Peyer's patch (tissue), 4 donors: ENCODE measurements around the gene PEX16. TPM values are rescaled to one million over a fixed set of nuclear protein-coding genes. Genes with fewer than 3 reads are reported as not detected.
A peak's percentile ranks its signal among the peaks of the same experiment; 100 is the strongest.

ENCODE experiments used
- DNase-seq, 3 donors: peaks; one replicate each; pipeline ENCODE4 v3.0.0-alpha.2; 2017 to 2019
- H3K27ac ChIP-seq, 4 donors: fragments of 200-600 bp; sonication (generic); one replicate each; pipeline ENCODE4 v1.5.1; 2016 to 2019
- H3K27me3 ChIP-seq, 2 donors: fragments of 200-600 bp; sonication (generic); one replicate each; pipeline ENCODE4 v1.5.1; 2019
- H3K36me3 ChIP-seq, 3 donors: fragments of 200-600 bp; sonication (generic); one replicate each; pipeline ENCODE4 v1.5.1; 2016 to 2019
- H3K4me1 ChIP-seq, 4 donors: fragments of 200-600 bp; sonication (generic); one replicate each; pipeline ENCODE4 v1.5.1; 2016 to 2019
- H3K4me3 ChIP-seq, 4 donors: fragments of 200-600 bp; sonication (generic); 1 replicate in 3 of 4; 2 replicates in 1 of 4; pipeline ENCODE4 v1.5.1; 2016 to 2019; ENCODE audit warnings: mild to moderate bottlenecking in 1 of 4
- H3K9me3 ChIP-seq, 4 donors: fragments of 200-600 bp; sonication (generic); one replicate each; pipeline ENCODE4 v1.5.1; 2016 to 2019; ENCODE audit warnings: mild to moderate bottlenecking in 1 of 4
- POLR2A ChIP-seq, 2 donors: fragments of 450-650 bp; IDR thresholded peaks; one replicate each; pipeline ENCODE4 v1.5.1; 2017; ENCODE audit warnings: antibody characterized with exemption in 2 of 2, mild to moderate bottlenecking in 2 of 2, moderate library complexity in 2 of 2
- total RNA-seq, 4 donors: library from RNA; depleted of rRNA; stranded (reverse); fragments of >200 nt; gene quantifications; one replicate each; pipeline ENCODE4 v1.1.0, GENCODE V29; 2016
- TF ChIP-seq, protein P1 (sequence below), 6 experiments: fragments of 450-650 bp in 4 of 6; fragments of 200-600 bp in 2 of 6; sonication (generic) in 1 of 6; IDR thresholded peaks; one replicate each; pipeline ENCODE4 v1.5.1; 2017 to 2019; ENCODE audit warnings: antibody characterized with exemption in 6 of 6, mild to moderate bottlenecking in 3 of 6, moderate library complexity in 1 of 6

PEX16 gene
- total RNA-seq, 4 donors from 2014 or later: 46.2 to 66.8 (median 63.0) TPM

DNA sequence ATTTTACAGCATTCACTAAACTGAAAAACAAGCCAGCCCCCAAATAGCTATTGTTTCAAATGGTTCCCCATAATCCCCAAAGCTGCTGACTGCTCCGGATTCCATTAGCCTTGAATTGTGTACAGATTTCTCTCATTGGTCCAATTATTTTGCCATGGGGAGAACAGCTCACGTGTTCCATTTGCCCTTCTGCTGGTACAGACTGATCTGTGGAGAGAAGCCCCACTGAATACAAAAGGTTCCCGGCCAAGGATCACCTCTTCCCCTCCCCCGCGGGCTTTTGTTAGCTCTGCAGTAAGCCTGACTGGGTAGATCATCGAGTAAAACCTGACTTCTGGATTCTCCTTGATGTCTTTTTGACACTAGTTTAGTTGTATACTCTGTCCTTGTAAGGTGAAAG, 41.3 kb downstream of the PEX16 start:
- Histone ChIP-seq H3K36me3 (peaks cover 0 to 94% (median 0%) of the 10 kb centered on the region in 3 donors), H3K9me3 (no peaks in the 10 kb centered on the region), H3K27me3 (no peaks in the 10 kb centered on the region), H3K4me3 (no peak overlapping the region), H3K27ac (no peak overlapping the region), H3K4me1 (peaks cover 0 to 12% (median 2%) of the 10 kb centered on the region in 4 donors)
- TF ChIP-seq, protein P1, sequence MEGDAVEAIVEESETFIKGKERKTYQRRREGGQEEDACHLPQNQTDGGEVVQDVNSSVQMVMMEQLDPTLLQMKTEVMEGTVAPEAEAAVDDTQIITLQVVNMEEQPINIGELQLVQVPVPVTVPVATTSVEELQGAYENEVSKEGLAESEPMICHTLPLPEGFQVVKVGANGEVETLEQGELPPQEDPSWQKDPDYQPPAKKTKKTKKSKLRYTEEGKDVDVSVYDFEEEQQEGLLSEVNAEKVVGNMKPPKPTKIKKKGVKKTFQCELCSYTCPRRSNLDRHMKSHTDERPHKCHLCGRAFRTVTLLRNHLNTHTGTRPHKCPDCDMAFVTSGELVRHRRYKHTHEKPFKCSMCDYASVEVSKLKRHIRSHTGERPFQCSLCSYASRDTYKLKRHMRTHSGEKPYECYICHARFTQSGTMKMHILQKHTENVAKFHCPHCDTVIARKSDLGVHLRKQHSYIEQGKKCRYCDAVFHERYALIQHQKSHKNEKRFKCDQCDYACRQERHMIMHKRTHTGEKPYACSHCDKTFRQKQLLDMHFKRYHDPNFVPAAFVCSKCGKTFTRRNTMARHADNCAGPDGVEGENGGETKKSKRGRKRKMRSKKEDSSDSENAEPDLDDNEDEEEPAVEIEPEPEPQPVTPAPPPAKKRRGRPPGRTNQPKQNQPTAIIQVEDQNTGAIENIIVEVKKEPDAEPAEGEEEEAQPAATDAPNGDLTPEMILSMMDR (IDR thresholded peaks at IDR 0.05): no peak
- TF ChIP-seq POLR2A (IDR thresholded peaks at IDR 0.05): no peak
- DNase-seq: no peak

DNA sequence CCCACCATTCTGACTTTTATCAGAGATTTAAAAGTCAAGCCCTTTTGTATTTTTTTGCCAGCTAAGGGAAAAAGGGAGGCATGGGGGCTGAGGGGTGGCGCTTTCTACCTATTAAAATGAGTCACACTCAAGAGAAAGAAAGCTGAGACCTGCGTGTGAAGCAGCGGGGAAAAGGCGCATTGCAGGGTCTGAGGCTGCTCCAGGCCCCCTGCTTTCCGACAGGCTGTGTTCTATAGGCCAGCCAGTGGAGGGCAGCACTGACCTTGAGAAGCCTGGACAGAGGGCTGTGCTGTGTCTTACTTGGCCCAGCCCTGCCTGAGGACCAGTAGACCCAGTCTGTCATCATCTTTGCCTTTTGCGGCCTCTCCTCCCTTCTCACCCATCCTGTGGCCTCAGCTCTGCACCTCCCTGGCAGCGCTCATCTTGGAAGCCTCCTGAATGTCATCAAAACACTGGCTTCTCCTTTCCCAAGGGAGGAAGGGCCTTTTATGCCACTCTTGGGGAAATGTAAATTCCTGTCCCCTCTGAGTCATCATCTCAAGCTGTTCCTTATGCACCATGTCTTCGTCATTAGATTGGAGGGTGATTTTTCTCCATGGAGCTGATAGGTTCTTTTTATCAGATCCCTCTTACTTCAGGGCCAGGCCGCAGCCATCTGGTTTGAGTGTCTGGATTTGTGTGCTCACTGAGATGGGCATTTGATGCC, 44.9 kb downstream of the PEX16 start:
- peaks cover 0 to 95% (median 0%) of the 10 kb centered on the region in 3 donors for H3K36me3 ChIP-seq
- H3K9me3 ChIP-seq: no peaks in the 10 kb centered on the region
- peak in 2 of 3 donors; percentile 20 to 61 for DNase-seq
- H3K4me3 ChIP-seq: no peak overlapping the region
- no peak for TF ChIP-seq POLR2A (IDR thresholded peaks at IDR 0.05)
- TF ChIP-seq, protein P1 (IDR thresholded peaks at IDR 0.05): peak in 4 of 6 experiments; percentile 40 to 63 (median 58)
- no peak overlapping the region for H3K27ac ChIP-seq
- no peaks in the 10 kb centered on the region for H3K4me1 ChIP-seq
- no peaks in the 10 kb centered on the region for H3K27me3 ChIP-seq

DNA sequence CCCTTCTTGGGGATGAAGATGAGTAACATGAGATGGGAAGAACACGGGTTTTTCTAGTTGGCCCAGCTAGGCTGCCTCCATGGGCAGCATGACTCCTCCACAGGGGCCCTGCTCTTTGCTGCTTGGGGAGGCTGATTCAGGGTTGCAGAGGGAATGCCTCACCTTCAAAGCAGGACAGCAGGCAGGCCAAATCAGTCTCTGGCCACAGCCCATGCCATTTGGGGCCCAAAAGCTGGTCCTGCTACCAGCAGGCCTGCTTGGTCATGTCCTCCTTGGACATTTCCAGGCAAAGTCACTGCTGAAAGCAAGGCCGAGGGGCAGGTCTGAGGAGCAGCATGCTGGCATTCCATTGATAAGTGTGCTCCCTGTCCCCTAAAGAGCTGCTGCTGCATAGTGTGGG, 46.0 kb downstream of the PEX16 start:
- Histone ChIP-seq H3K4me3 (no peak overlapping the region), H3K27ac (no peak overlapping the region), H3K4me1 (no peaks in the 10 kb centered on the region), H3K36me3 (peaks cover 0 to 95% (median 0%) of the 10 kb centered on the region in 3 donors), H3K27me3 (no peaks in the 10 kb centered on the region), H3K9me3 (no peaks in the 10 kb centered on the region)
- DNase-seq: no peak
- no peak for TF ChIP-seq POLR2A (IDR thresholded peaks at IDR 0.05)
- TF ChIP-seq, protein P1 (IDR thresholded peaks at IDR 0.05): no peak

DNA sequence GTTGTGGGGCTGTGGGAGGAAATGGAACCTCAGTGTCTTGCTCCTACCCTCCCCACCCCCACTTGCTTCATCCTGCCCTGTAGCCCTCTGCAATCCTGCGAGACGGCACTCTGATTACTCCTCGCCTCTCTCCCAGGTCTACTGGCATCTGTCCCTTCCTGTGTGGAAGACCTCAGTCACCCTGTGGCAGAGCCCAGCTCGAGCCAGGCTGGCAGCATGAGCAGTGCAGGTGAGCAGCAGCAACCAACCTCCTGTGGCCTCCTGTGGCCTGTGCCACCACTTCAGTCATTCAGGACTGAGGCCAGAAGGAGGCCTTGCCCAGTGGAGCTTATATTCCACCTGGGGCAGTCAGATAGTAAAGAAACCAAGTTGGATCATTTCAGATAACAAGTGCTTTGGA, 47.0 kb downstream of the PEX16 start:
- no peak overlapping the region for H3K4me3 ChIP-seq
- H3K27me3 ChIP-seq: no peaks in the 10 kb centered on the region
- H3K27ac ChIP-seq: no peak overlapping the region
- no peak for TF ChIP-seq POLR2A (IDR thresholded peaks at IDR 0.05)
- TF ChIP-seq, protein P1 (IDR thresholded peaks at IDR 0.05): no peak
- no peaks in the 10 kb centered on the region for H3K4me1 ChIP-seq
- no peak for DNase-seq
- no peaks in the 10 kb centered on the region for H3K9me3 ChIP-seq
- peaks cover 0 to 97% (median 0%) of the 10 kb centered on the region in 3 donors for H3K36me3 ChIP-seq

DNA sequence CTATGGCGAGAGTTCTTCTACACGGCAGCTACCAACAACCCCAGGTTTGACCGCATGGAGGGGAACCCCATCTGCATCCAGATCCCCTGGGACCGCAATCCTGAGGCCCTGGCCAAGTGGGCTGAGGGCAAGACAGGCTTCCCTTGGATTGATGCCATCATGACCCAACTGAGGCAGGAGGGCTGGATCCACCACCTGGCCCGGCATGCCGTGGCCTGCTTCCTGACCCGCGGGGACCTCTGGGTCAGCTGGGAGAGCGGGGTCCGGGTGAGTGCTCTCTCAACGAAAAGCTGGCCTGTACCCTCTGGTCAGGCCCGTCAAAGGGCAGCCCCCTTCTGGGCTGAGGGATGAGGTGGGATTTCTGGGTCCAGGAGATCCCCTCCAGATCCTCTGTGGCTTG, 48.1 kb downstream of the PEX16 start:
- Histone ChIP-seq H3K9me3 (no peaks in the 10 kb centered on the region), H3K36me3 (peaks cover 0 to 99% (median 0%) of the 10 kb centered on the region in 3 donors)

More for the DNA sequence above, 48.1 kb downstream of the PEX16 start:
- Histone ChIP-seq H3K27ac (no peak overlapping the region), H3K4me3 (no peak overlapping the region), H3K4me1 (no peaks in the 10 kb centered on the region), H3K27me3 (no peaks in the 10 kb centered on the region)
- no peak for DNase-seq
- TF ChIP-seq POLR2A (IDR thresholded peaks at IDR 0.05): no peak
- TF ChIP-seq, protein P1 (IDR thresholded peaks at IDR 0.05): no peak
